GM23338 (cell line): ENCODE data around the gene KRTAP10-12. TPM values are rescaled to one million over a fixed set of nuclear protein-coding genes. Genes with fewer than 3 reads are reported as not detected.

Experiments used
- ATAC-seq: fragments of 200-7000 bp; cut with Tn5 transposase; 3 replicates; pipeline ENCODE4 v1.9.1; 2020
- DNase-seq: peaks from one replicate; pipeline ENCODE4 v3.0.0-alpha.2; 2015; ENCODE audit warnings: low spot score
- H2AFZ ChIP-seq: fragments of 200-600 bp; sonication (generic); 2 replicates; pipeline ENCODE4 v1.8.0; 2016; ENCODE audit warnings: antibody characterized with exemption, mild to moderate bottlenecking, moderate library complexity
- H3F3A ChIP-seq: fragments of 200-600 bp; sonication (generic); replicated peaks from 2 replicates; pipeline ENCODE4 v1.8.0; 2017; ENCODE audit warnings: antibody characterized with exemption, mixed run types, low read depth
- H3K27ac ChIP-seq: fragments of 200-600 bp; sonication (generic); 2 replicates; pipeline ENCODE4 v1.6.1; 2016; ENCODE audit warnings: low read depth
- H3K27me3 ChIP-seq: fragments of 200-600 bp; sonication (generic); 2 replicates; pipeline ENCODE4 v1.8.0; 2016; ENCODE audit warnings: mild to moderate bottlenecking, mixed run types, moderate library complexity; ENCODE audit not compliant: insufficient read depth
- H3K36me3 ChIP-seq: fragments of 200-600 bp; sonication (generic); 2 replicates; pipeline ENCODE4 v1.8.0; 2016; ENCODE audit warnings: mild to moderate bottlenecking; ENCODE audit not compliant: insufficient read depth
- H3K4me1 ChIP-seq: fragments of 200-600 bp; sonication (generic); 2 replicates; pipeline ENCODE4 v1.8.0; 2016; ENCODE audit warnings: mild to moderate bottlenecking, moderate library complexity; ENCODE audit not compliant: insufficient read depth
- H3K4me2 ChIP-seq: fragments of 200-600 bp; sonication (generic); 2 replicates; pipeline ENCODE4 v1.7.1; 2017; ENCODE audit warnings: mixed run types
- H3K4me3 ChIP-seq: fragments of 200-600 bp; sonication (generic); 2 replicates; pipeline ENCODE4 v1.6.1; 2016; ENCODE audit warnings: mixed run types
- H3K79me2 ChIP-seq: fragments of 200-600 bp; sonication (generic); replicated peaks from 2 replicates; pipeline ENCODE4 v1.8.0; 2017; ENCODE audit warnings: mild to moderate bottlenecking; ENCODE audit not compliant: insufficient read depth
- H3K9me2 ChIP-seq: fragments of 200-600 bp; sonication (generic); 2 replicates; pipeline ENCODE4 v1.8.0; 2017; ENCODE audit not compliant: insufficient read depth
- H4K20me1 ChIP-seq: fragments of 200-600 bp; sonication (generic); replicated peaks from 2 replicates; pipeline ENCODE4 v1.8.0; 2017; ENCODE audit warnings: mild to moderate bottlenecking; ENCODE audit not compliant: insufficient read depth
- H3K27ac Mint-ChIP-seq: 2 replicates; pipeline ENCODE4 v1.8.0; 2020; ENCODE audit warnings: inconsistent platforms, mild to moderate bottlenecking, moderate library complexity, mixed read lengths
- H3K27me3 Mint-ChIP-seq: 3 replicates; pipeline ENCODE4 v1.8.0; 2022; ENCODE audit warnings: low read depth, mild to moderate bottlenecking, moderate library complexity, mixed read lengths, inconsistent platforms; ENCODE audit not compliant: insufficient read depth, poor library complexity
- H3K36me3 Mint-ChIP-seq: 3 replicates; pipeline ENCODE4 v1.8.0; 2021; ENCODE audit warnings: low read depth, mild to moderate bottlenecking, inconsistent platforms, moderate library complexity, mixed read lengths
- H3K4me1 Mint-ChIP-seq: 3 replicates; pipeline ENCODE4 v1.8.0; 2020; ENCODE audit warnings: mild to moderate bottlenecking, inconsistent platforms, mixed read lengths
- H3K4me3 Mint-ChIP-seq: 3 replicates; pipeline ENCODE4 v1.8.0; 2021; ENCODE audit warnings: moderate library complexity, mild to moderate bottlenecking, inconsistent platforms, mixed read lengths
- H3K9me3 Mint-ChIP-seq: 3 replicates; pipeline ENCODE4 v1.8.0; 2020; ENCODE audit warnings: moderate library complexity, mild to moderate bottlenecking, inconsistent platforms, mixed read lengths
- CTCF ChIP-seq, 2 experiments: fragments of 200-600 bp in 1 of 2; sonication (generic) in 1 of 2; conservative IDR thresholded peaks; 2 replicates each; pipeline versions ENCODE4 v1.5.1 to v1.6.1; 2016 to 2017; ENCODE audit warnings: antibody characterized with exemption in 2 of 2, low read depth in 2 of 2, mild to moderate bottlenecking in 2 of 2, moderate library complexity in 1 of 2
- EZH2 ChIP-seq: fragments of 200-600 bp; sonication (generic); IDR thresholded peaks from one replicate; pipeline ENCODE4 v1.8.0; 2017; ENCODE audit warnings: antibody characterized with exemption, mild to moderate bottlenecking, low read depth; ENCODE audit not compliant: unreplicated experiment
- NANOG ChIP-seq: IDR thresholded peaks from 2 replicates; pipeline ENCODE4 v1.6.1; 2016; ENCODE audit warnings: antibody characterized with exemption, borderline replicate concordance
- POLR2AphosphoS5 ChIP-seq: IDR thresholded peaks from 2 replicates; pipeline ENCODE4 v1.6.1; 2016; ENCODE audit warnings: antibody characterized with exemption, low read depth
- REST ChIP-seq: IDR thresholded peaks from one replicate; pipeline ENCODE4 v1.6.1; 2018; ENCODE audit warnings: antibody characterized with exemption; ENCODE audit not compliant: unreplicated experiment
- ZNF114 ChIP-seq: fragments of 250-450 bp; sonication (Bioruptor Pico); IDR thresholded peaks from 2 replicates; pipeline ENCODE4 v1.5.0; 2020; ENCODE audit warnings: mild to moderate bottlenecking, moderate library complexity
- ZNF331 ChIP-seq: fragments of 250-450 bp; sonication (Bioruptor Pico); IDR thresholded peaks from 2 replicates; pipeline ENCODE4 v1.5.0; 2020; ENCODE audit warnings: low read depth, mild to moderate bottlenecking, moderate library complexity
- polyA plus RNA-seq: library from polyadenylated mRNA; unstranded; fragments of >200 nt; fragmentation: Nextera tagmentation; extraction: Ambion mirVana; gene quantifications from 2 replicates; pipeline ENCODE4 v1.2.1, GENCODE V29; 2016
- total RNA-seq: library from RNA; depleted of rRNA; stranded (reverse); fragments of >200 nt; shearing (Covaris generic); gene quantifications from 2 replicates; pipeline ENCODE4 v1.2.3, GENCODE V29; 2014
- TF ChIP-seq, protein P1 (sequence below): fragments of 250-450 bp; sonication (Bioruptor Pico); IDR thresholded peaks from 2 replicates; pipeline ENCODE4 v1.5.0; 2020; ENCODE audit warnings: mild to moderate bottlenecking, moderate library complexity

KRTAP10-12 gene
- total and polyA plus RNA-seq, 2 experiments from 2014 or later, result not detected

GRCh38 chr21:44713130-44713529 is 16.2 kb downstream of the KRTAP10-12 start:
- Mint-ChIP-seq H3K4me1 (peaks cover 52% of the 10 kb centered on the region), H3K4me3 (no peak overlapping the region; the same call in 2 of the 3 replicates), H3K36me3 (no peaks in the 10 kb centered on the region), H3K9me3 (no peaks in the 10 kb centered on the region), H3K27ac (no peak overlapping the region), H3K27me3 (peaks cover 63% of the 10 kb centered on the region)
- TF ChIP-seq ZNF114 (CRISPR knock-in tag) (no peak), EZH2 (no peak), NANOG (no peak), CTCF (conservative IDR thresholded peaks at IDR 0.05; ENCODE audit: low read depth in 2 of 2) (no peak), POLR2AphosphoS5 (no peak), REST (no peak), ZNF331 (CRISPR knock-in tag) (no peak)
- TF ChIP-seq, protein P1, sequence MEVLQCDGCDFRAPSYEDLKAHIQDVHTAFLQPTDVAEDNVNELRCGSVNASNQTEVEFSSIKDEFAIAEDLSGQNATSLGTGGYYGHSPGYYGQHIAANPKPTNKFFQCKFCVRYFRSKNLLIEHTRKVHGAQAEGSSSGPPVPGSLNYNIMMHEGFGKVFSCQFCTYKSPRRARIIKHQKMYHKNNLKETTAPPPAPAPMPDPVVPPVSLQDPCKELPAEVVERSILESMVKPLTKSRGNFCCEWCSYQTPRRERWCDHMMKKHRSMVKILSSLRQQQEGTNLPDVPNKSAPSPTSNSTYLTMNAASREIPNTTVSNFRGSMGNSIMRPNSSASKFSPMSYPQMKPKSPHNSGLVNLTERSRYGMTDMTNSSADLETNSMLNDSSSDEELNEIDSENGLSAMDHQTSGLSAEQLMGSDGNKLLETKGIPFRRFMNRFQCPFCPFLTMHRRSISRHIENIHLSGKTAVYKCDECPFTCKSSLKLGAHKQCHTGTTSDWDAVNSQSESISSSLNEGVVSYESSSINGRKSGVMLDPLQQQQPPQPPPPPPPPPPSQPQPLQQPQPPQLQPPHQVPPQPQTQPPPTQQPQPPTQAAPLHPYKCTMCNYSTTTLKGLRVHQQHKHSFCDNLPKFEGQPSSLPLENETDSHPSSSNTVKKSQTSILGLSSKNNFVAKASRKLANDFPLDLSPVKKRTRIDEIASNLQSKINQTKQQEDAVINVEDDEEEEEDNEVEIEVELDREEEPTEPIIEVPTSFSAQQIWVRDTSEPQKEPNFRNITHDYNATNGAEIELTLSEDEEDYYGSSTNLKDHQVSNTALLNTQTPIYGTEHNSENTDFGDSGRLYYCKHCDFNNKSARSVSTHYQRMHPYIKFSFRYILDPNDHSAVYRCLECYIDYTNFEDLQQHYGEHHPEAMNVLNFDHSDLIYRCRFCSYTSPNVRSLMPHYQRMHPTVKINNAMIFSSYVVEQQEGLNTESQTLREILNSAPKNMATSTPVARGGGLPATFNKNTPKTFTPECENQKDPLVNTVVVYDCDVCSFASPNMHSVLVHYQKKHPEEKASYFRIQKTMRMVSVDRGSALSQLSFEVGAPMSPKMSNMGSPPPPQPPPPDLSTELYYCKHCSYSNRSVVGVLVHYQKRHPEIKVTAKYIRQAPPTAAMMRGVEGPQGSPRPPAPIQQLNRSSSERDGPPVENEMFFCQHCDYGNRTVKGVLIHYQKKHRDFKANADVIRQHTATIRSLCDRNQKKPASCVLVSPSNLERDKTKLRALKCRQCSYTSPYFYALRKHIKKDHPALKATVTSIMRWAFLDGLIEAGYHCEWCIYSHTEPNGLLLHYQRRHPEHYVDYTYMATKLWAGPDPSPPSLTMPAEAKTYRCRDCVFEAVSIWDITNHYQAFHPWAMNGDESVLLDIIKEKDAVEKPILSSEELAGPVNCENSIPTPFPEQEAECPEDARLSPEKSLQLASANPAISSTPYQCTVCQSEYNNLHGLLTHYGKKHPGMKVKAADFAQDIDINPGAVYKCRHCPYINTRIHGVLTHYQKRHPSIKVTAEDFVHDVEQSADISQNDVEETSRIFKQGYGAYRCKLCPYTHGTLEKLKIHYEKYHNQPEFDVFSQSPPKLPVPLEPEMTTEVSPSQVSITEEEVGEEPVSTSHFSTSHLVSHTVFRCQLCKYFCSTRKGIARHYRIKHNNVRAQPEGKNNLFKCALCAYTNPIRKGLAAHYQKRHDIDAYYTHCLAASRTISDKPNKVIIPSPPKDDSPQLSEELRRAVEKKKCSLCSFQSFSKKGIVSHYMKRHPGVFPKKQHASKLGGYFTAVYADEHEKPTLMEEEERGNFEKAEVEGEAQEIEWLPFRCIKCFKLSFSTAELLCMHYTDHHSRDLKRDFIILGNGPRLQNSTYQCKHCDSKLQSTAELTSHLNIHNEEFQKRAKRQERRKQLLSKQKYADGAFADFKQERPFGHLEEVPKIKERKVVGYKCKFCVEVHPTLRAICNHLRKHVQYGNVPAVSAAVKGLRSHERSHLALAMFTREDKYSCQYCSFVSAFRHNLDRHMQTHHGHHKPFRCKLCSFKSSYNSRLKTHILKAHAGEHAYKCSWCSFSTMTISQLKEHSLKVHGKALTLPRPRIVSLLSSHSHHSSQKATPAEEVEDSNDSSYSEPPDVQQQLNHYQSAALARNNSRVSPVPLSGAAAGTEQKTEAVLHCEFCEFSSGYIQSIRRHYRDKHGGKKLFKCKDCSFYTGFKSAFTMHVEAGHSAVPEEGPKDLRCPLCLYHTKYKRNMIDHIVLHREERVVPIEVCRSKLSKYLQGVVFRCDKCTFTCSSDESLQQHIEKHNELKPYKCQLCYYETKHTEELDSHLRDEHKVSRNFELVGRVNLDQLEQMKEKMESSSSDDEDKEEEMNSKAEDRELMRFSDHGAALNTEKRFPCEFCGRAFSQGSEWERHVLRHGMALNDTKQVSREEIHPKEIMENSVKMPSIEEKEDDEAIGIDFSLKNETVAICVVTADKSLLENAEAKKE (CRISPR knock-in tag), result no peak
- Histone ChIP-seq H3K9me2 (0 out of 2 replicates have a peak, but pooled peaks cover 3% of the 10 kb centered on the region), H3K4me2 (peak overlapping the region; percentile 95), H3K79me2 (no peaks in the 10 kb centered on the region), H4K20me1 (no peaks in the 10 kb centered on the region), H3K27me3 (peaks cover 71% of the 10 kb centered on the region), H3K4me3 (peak overlapping the region; percentile 71), H3K27ac (no peak overlapping the region), H3F3A (peaks cover 21% of the 10 kb centered on the region), H3K4me1 (peaks cover 54% of the 10 kb centered on the region), H2AFZ (no peak overlapping the region), H3K36me3 (no peaks in the 10 kb centered on the region)
- ATAC-seq (no peak), DNase-seq (no peak)
